Fibroblast of skin of left biceps (primary cell): ENCODE results near the gene WDR27.
"Not testable (repeated sequence)": the region's sequence is repeated elsewhere in the genome, so short reads cannot be mapped to it uniquely, and the experiment has no call there.

Experiments
- DNase-seq, 2 experiments: peaks; one replicate each; pipeline ENCODE4 v3.0.0-alpha.2; 2013; ENCODE audit warnings: low read depth in 2 of 2

WDR27 gene

GRCh38 chr6:169661391-169661756 is 40.5 kb downstream of the WDR27 start:
- DNase-seq = no peak

DNA sequence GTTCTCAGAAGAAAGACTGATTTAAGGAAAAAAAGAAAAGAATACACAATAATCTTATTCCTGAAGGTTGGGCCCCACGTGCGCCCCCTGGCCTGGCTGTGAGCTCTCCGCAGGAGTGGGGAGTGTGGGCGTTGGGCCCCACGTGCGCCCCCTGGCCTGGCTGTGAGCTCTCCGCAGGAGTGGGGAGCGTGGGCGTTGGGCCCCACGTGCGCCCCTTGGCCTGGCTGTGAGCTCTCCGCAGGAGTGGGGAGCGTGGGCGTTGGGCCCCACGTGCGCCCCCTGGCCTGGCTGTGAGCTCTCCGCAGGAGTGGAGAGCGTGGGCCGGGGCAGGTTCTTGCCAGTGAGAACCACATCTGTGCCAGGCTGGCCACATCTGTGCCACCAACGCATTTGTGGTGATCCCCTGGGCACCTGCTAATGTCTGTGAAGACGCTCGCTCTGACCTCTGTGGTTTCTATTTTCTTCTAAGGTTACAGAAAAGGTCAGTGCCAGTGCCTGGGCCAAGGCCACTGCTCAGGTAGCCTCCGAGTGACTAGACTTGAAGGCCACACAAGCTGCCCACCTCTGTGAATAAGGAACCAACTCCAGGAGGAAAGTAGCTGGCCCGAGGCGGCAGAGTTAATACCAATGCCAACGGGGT is 41.0 kb downstream of the WDR27 start:
- DNase-seq = no peak

- no peak for DNase-seq
Measured at GRCh38 chr6:169659820-169660610, 41.8 kb downstream of the WDR27 start.

- DNase-seq = no peak
Measured at GRCh38 chr6:169657284-169657610, 44.6 kb downstream of the WDR27 start.

DNA sequence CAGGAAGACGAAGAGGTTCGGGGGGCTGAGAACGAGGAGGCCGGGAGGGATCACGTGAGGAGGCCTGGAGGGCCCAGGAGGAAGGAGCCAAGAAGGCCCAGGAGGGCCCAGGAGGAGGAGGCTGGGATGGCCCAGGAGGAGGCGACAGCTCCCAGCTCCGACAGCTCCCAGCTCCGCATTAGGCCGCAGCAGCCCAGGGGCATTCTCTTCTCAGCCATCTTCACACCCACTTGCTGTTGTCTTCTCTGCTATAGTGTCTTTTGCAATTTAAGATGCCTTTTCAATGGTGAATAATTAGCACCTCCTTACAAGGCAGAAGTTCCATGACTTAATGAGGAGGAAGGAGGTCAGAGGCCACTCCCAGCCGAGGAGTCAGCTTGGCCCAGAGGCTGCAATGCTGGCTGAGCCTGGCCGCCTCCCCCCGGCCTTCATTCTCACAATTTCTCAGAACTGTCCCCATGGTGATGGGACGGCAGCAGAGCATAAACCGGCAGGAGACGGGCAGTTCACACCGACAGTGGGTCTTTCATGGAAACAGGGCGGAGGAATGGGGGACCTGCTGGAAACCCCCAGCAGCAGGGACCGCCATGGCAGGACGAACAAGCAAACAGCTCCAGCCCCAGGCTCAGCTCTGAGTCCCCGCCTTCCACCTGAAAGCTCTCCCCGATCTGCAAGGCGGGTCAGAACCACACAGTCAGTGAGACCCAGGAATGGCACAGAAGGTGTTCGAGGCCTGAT is 45.1 kb downstream of the WDR27 start:
- no peak for DNase-seq

- DNase-seq = peak; percentile 23 to 31
Measured at GRCh38 chr6:169654598-169655391, 47.0 kb downstream of the WDR27 start.

DNA sequence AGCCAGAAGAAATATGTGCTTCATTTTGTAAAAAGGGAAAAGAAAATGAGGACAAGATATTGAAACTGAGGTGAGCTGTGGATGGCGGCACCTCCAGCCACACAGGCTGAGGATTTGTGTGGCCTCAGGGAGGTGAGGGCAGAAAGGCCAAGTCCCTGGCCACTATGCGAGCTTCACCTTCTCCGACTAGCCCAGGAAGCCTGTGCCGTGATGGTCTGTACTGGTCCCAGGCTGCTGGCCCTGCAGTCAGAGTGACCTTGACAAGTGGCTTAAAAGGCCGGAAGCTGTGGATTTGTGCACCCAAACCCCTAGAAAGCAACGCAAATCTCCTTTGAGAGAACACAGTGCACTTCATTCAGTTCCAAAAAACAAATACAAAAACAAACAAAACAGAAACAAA is 48.1 kb downstream of the WDR27 start:
- no peak for DNase-seq

DNA sequence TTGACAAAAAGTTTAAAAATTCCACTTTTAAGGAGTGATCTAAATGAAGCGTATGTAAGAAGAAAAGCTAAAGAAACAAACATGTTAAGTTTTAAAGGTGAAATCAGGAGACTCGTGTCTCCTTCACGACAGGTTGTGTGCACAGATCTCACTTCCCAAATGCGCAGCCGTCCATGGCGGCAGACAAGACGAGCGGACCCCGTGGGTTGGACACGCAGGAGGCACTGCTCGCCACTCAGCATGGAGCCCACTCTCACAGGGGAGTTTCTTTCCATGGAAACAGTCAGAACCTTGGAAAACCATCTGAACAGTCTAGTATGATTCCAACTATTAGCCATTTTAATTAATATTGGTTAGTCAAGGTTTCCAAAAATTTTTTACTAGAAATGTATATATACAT is 48.9 kb downstream of the WDR27 start:
- DNase-seq = no peak

- DNase-seq = no peak
Measured at GRCh38 chr6:169651498-169651897, 50.3 kb downstream of the WDR27 start.

GRCh38 chr6:169650959-169651292 is 50.9 kb downstream of the WDR27 start:
- DNase-seq = no peak

DNA sequence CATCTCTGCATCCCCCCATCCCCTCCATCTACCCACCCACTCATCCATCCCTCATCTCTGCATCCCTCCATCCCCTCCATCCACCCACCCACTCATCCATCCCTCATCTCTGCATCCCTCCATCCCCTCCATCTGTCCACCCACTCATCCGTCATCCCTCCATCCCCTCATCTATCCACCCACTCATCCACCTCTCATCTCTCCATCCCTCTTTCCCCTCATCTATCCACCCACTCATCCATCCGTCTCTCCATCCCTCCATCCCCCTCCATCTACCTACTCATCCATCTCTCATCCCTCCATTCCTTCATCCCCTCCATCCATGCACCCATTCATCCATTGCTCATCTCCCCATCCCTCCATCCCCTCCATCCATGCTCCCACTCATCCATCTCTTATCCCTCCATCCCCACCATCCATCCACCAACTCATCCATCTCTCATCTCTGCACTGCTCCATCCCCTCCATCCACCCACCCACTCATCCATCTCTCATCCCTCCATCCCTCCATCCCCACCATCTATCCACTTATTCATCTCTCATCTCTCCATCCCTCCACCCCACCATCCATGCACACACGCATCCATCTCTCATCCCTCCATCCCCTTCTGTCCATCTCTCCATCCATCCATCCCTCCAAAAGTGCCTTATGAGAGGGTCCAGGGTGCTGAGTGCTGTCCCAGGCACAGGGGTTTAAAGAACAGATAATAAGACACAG is 51.4 kb downstream of the WDR27 start:
- no peak for DNase-seq

- no peak for DNase-seq
Measured at GRCh38 chr6:169648617-169649016, 53.2 kb downstream of the WDR27 start.

- DNase-seq = no peak
Measured at GRCh38 chr6:169648092-169648491, 53.7 kb downstream of the WDR27 start.

GRCh38 chr6:169647637-169648036 is 54.2 kb downstream of the WDR27 start:
- no peak for DNase-seq

GRCh38 chr6:169646906-169647567 is 54.8 kb downstream of the WDR27 start:
- no peak for DNase-seq

- DNase-seq = not testable (repeated sequence)
Measured at GRCh38 chr6:169645459-169645858, 56.4 kb downstream of the WDR27 start.

DNA sequence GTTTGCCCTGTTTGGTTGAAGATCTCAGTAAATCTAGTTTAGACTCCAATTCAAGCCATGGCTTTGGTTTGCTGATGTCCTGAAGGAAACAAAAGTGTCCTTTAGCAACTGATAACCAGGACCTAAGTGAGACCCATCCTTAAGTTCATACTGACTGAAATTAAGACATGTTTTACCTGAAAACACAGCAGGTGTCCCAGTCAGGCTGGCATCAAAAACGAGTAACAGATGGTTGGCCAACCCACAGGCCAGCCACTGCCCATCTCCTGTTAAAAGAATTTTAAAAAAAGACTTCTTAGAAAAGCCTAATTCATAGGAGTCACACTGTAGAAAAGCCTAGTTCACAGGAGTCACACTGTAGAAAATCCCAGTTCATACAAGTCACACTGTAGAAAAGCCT is 58.3 kb downstream of the WDR27 start:
- DNase-seq = no peak

- DNase-seq = no peak
Measured at GRCh38 chr6:169642455-169642854, 59.4 kb downstream of the WDR27 start.

- DNase-seq = no peak
Measured at GRCh38 chr6:169641461-169642085, 60.3 kb downstream of the WDR27 start.

GRCh38 chr6:169640983-169641382 is 60.8 kb downstream of the WDR27 start:
- no peak for DNase-seq
